GM12878 (cell line): ENCODE results near the gene FGD5. TPM values are rescaled to one million over a fixed set of nuclear protein-coding genes. Genes with fewer than 3 reads are reported as not detected.

Source experiments
- ATAC-seq: fragments of 200-7000 bp; cut with Tn5 transposase; 3 replicates; pipeline ENCODE4 v1.9.1; 2020; ENCODE audit warnings: mild to moderate bottlenecking, moderate library complexity
- BruUV-seq: library from RNA; stranded (reverse); fragments of 400-500 nt; replicated peaks from 2 replicates; lab custom pipeline; 2021; lab: Mats Ljungman, UMichigan
- CTCF ChIA-PET: fragments of 300-600 bp; sonication (Branson Sonifier 250); formaldehyde crosslinking; extraction: SDS; loops from one replicate; lab custom pipeline; 2021; ENCODE audit warnings: inconsistent platforms; lab: Yijun Ruan, JAX
- POLR2A ChIA-PET: fragments of 350-600 bp; formaldehyde crosslinking; extraction: SDS; loops from one replicate; lab custom pipeline; 2021; ENCODE audit warnings: inconsistent platforms; lab: Charles Lee
- RAD21 ChIA-PET: fragments of 300-600 bp; sonication (Branson Sonifier 250); formaldehyde crosslinking; loops from one replicate; lab custom pipeline; 2023; ENCODE audit warnings: antibody characterized with exemption; ENCODE audit not compliant: unreplicated experiment; lab: Charles Lee
- SMC1A ChIA-PET: fragments of 300-600 bp; sonication (Branson Sonifier 250); formaldehyde crosslinking; loops from one replicate; lab custom pipeline; 2023; ENCODE audit not compliant: unreplicated experiment, uncharacterized antibody; lab: Charles Lee
- DNase-seq: peaks from one replicate; pipeline ENCODE4 v3.0.0-alpha.2; 2011; ENCODE audit warnings: low read depth, low spot score
- FAIRE-seq: peaks from 3 replicates; lab custom pipeline; 2011; peaks lifted over from hg19 to GRCh38; lab: Jason Lieb, UNC
- H2AFZ ChIP-seq: 2 replicates; pipeline ENCODE4 v1.6.0; 2011; ENCODE audit warnings: low read depth, low read length, control low read depth; ENCODE audit not compliant: control insufficient read depth
- H3K27ac ChIP-seq: 2 replicates; pipeline ENCODE4 v1.5.1; 2011; ENCODE audit warnings: control low read depth; ENCODE audit not compliant: control insufficient read depth, insufficient read depth
- H3K27me3 ChIP-seq, 2 experiments: replicated peaks in 1 of 2; 2 replicates each; pipeline versions ENCODE4 v1.6.0 to v1.6.1; 2011; ENCODE audit warnings: low read length in 1 of 2; ENCODE audit not compliant: control insufficient read depth in 2 of 2, insufficient read depth in 2 of 2
- H3K36me3 ChIP-seq, 2 experiments: 2 replicates each; pipeline ENCODE4 v1.5.1; 2011; ENCODE audit warnings: low read length in 1 of 2; ENCODE audit not compliant: control insufficient read depth in 2 of 2, insufficient read depth in 2 of 2
- H3K4me1 ChIP-seq: 2 replicates; pipeline ENCODE4 v1.6.1; 2011; ENCODE audit warnings: mild to moderate bottlenecking, low read length, moderate library complexity, mixed read lengths; ENCODE audit not compliant: control insufficient read depth, insufficient read depth
- H3K4me2 ChIP-seq: 2 replicates; pipeline ENCODE4 v1.6.0; 2011; ENCODE audit warnings: control low read depth; ENCODE audit not compliant: control insufficient read depth, insufficient read depth
- H3K4me3 ChIP-seq: fragments of 200-600 bp; sonication (generic); 2 replicates; pipeline ENCODE4 v1.5.1; 2016
- H3K79me2 ChIP-seq: 2 replicates; pipeline ENCODE4 v1.6.0; 2011; ENCODE audit warnings: low read length; ENCODE audit not compliant: control insufficient read depth, insufficient read depth
- H3K9ac ChIP-seq: 2 replicates; pipeline ENCODE4 v1.8.0; 2011; ENCODE audit warnings: low read length, control low read depth, mixed read lengths; ENCODE audit not compliant: control insufficient read depth, insufficient read depth
- H3K9me3 ChIP-seq: replicated peaks from 3 replicates; pipeline ENCODE4 v1.5.1; 2011; ENCODE audit warnings: mild to moderate bottlenecking, low read length; ENCODE audit not compliant: control insufficient read depth, insufficient read depth
- H4K20me1 ChIP-seq: 2 replicates; pipeline ENCODE4 v1.6.0; 2011; ENCODE audit not compliant: control insufficient read depth, insufficient read depth
- CEBPB ChIP-seq, 2 experiments: fragments of 150-350 bp in 1 of 2; IDR thresholded peaks; 2 replicates each; pipeline ENCODE4 v1.6.1; 2012 to 2014; ENCODE audit warnings: low read depth in 2 of 2, low read length in 2 of 2, borderline replicate concordance in 1 of 2, inconsistent platforms in 1 of 2
- EGR1 ChIP-seq, 2 experiments: IDR thresholded peaks; 1 replicate in 1 of 2; 2 replicates in 1 of 2; pipeline ENCODE4 v1.6.1; 2011 to 2012; ENCODE audit warnings: low read depth in 2 of 2, low read length in 2 of 2, borderline replicate concordance in 1 of 2, mild to moderate bottlenecking in 1 of 2, moderate library complexity in 1 of 2
- EZH2 ChIP-seq: IDR thresholded peaks from 2 replicates; pipeline ENCODE4 v1.6.1; 2012; ENCODE audit warnings: low read depth, mild to moderate bottlenecking, control low read depth, inconsistent platforms, low read length, borderline replicate concordance; ENCODE audit not compliant: control insufficient read depth
- IKZF1 ChIP-seq: fragments of 450-650 bp; conservative IDR thresholded peaks from 2 replicates; pipeline ENCODE4 v1.6.1; 2017; ENCODE audit warnings: antibody characterized with exemption, mild to moderate bottlenecking
- NBN ChIP-seq: fragments of 450-650 bp; IDR thresholded peaks from 2 replicates; pipeline ENCODE4 v1.6.1; 2016
- NFXL1 ChIP-seq: fragments of 450-650 bp; IDR thresholded peaks from 2 replicates; pipeline ENCODE4 v1.6.1; 2017; ENCODE audit warnings: antibody characterized with exemption, mild to moderate bottlenecking, borderline replicate concordance
- RBBP5 ChIP-seq: fragments of 200-600 bp; sonication (generic); conservative IDR thresholded peaks from 2 replicates; pipeline ENCODE4 v1.6.1; 2016
- RFX5 ChIP-seq: IDR thresholded peaks from 2 replicates; pipeline ENCODE4 v1.6.1; 2011; ENCODE audit warnings: low read depth, low read length, improper control_type of control experiment
- SIX5 ChIP-seq: IDR thresholded peaks from 2 replicates; pipeline ENCODE4 v1.6.1; 2011; ENCODE audit warnings: mild to moderate bottlenecking, low read depth, low read length, moderate library complexity; ENCODE audit not compliant: severe bottlenecking
- TARDBP ChIP-seq: IDR thresholded peaks from 2 replicates; pipeline ENCODE4 v1.6.1; 2016; ENCODE audit warnings: borderline replicate concordance
- ZBTB33 ChIP-seq: fragments of 450-650 bp; IDR thresholded peaks from 2 replicates; pipeline ENCODE4 v1.6.1; 2017; ENCODE audit warnings: mild to moderate bottlenecking
- ZNF217 ChIP-seq: fragments of 450-650 bp; IDR thresholded peaks from 2 replicates; pipeline ENCODE4 v1.6.1; 2017; ENCODE audit warnings: antibody characterized with exemption, mild to moderate bottlenecking
- WGBS: methylation state at CpG from one replicate; pipeline ENCODE4 v1.1.6; 2016; ENCODE audit warnings: low lambda C conversion rate; ENCODE audit not compliant: insufficient replicate concordance, insufficient coverage; ENCODE audit errors: missing lambda C conversion rate; 5-methylcytosine and 5-hydroxymethylcytosine counted together
- in situ Hi-C: fragments of 300-500 bp; cut with MboI; formaldehyde crosslinking; loops from 9 replicates; pipeline ENCODE4 v1.14.3; 2018; ENCODE audit warnings: mixed read lengths
- intact Hi-C: fragments of 100-400 bp; cut with micrococcal nuclease; formaldehyde crosslinking; loops from one replicate; pipeline ENCODE4 v1.14.2; 2022; ENCODE audit not compliant: unreplicated experiment
- polyA plus RNA-seq, 11 experiments: library from polyadenylated mRNA; depleted of rRNA in 4 of 11; unstranded in 6 of 11; stranded (reverse) in 5 of 11; fragments of >200 nt; fragmentation: Nextera tagmentation in 4 of 11; fragmentation: Illumina TruSeq in 1 of 11; extraction: Ambion mirVana in 4 of 11; extraction: Trizol in 1 of 11; gene quantifications; 1 replicate in 1 of 11; 2 replicates in 10 of 11; pipeline versions ENCODE4 v1.2.1 to v1.2.3, GENCODE V29; 2011 to 2016; ENCODE audit warnings: inconsistent platforms in 2 of 11, missing spikeins in 2 of 11, low read depth in 1 of 11
- total RNA-seq, 4 experiments: library from RNA; depleted of rRNA in 3 of 4; stranded (reverse); fragments of >200 nt in 3 of 4; fragmentation: Illumina TruSeq in 1 of 4; extraction: Trizol in 1 of 4; gene quantifications; 2 replicates each; pipeline versions ENCODE4 v1.2.1 to v1.2.3, GENCODE V29; 2013 to 2021
- TF ChIP-seq, protein P1 (sequence below): fragments of 450-650 bp; IDR thresholded peaks from 2 replicates; pipeline ENCODE4 v1.6.1; 2016; ENCODE audit warnings: mild to moderate bottlenecking
- TF ChIP-seq, protein P2 (sequence below): fragments of 450-650 bp; IDR thresholded peaks from 2 replicates; pipeline ENCODE4 v1.6.1; 2017; ENCODE audit warnings: borderline replicate concordance

The FGD5 gene
- total and polyA plus RNA-seq, 10 of the 15 experiments (the other 5 are each of a cell fraction or from before 2014, with no cell fraction given), result 0.03 to 0.13 (median 0.11) TPM; not detected in 3

DNA sequence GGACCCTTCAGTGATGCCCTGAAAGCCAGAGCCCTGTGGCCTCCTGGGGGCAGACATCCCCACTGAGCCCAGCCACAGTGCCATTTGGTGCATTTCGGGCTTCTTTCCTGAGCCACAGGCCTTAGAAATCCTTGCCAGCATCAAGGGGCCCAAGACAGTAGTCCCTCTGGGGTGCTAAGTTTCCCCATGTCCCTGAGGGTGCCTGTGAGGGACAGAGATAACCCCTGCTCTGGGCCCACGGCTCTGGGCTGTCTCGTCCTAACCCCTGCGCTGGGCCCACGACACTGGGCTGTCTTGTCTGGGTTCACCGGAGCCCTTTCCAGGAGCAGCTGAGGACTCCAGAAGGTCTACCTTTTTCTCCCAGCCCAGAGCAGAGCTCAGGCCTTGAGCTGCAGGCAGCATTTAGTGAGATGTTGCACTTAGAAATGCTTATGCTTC, 45.1 kb upstream of the FGD5 start:
- H3K36me3 ChIP-seq, result no peaks in the 10 kb centered on the region
- ChIA-PET CTCF (interaction anchor here (1.5 to 1.9 kb wide), 2 partner anchors 101 to 152 kb away, joined by 4 to 16 read pairs; no protein-coding TSS in a partner anchor), RAD21 (interaction anchor here (0.9 to 1.8 kb wide), 2 partner anchors 98 to 100 kb away, joined by 3 to 9 read pairs; no protein-coding TSS in a partner anchor), SMC1A (interaction anchor here (1.1 to 1.8 kb wide), 2 partner anchors 85 to 97 kb away, joined by 3 to 4 read pairs; no protein-coding TSS in a partner anchor), POLR2A (no interaction called here)
- ATAC-seq (no peak; the same call in 2 of the 3 replicates), DNase-seq (no peak), FAIRE-seq (no peak)
- no peak overlapping the region for H3K27ac ChIP-seq
- H3K9me3 ChIP-seq, result no peaks in the 10 kb centered on the region
- no peak overlapping the region for H3K9ac ChIP-seq
- H3K27me3 ChIP-seq, result no peaks in the 10 kb centered on the region
- BruUV-seq, result no TSS peak
- no peaks in the 10 kb centered on the region for H3K4me1 ChIP-seq
- no peak overlapping the region for H3K4me2 ChIP-seq
- H3K4me3 ChIP-seq, result no peak overlapping the region
- no peak overlapping the region for H2AFZ ChIP-seq
- intact Hi-C loops, result no loop called here
- in situ Hi-C loops, result no loop called here
- 53% methylated on average over 6 of the region's 6 CpGs for WGBS
- no peaks in the 10 kb centered on the region for H4K20me1 ChIP-seq
- no peaks in the 10 kb centered on the region for H3K79me2 ChIP-seq
- TF ChIP-seq NFXL1, result no peak
- TF ChIP-seq TARDBP, result no peak
- TF ChIP-seq CEBPB (IDR thresholded peaks at IDR 0.05; ENCODE audit: borderline replicate concordance in 1 of 2, low read depth in 2 of 2, low read length in 2 of 2), result no peak
- TF ChIP-seq, protein P1, sequence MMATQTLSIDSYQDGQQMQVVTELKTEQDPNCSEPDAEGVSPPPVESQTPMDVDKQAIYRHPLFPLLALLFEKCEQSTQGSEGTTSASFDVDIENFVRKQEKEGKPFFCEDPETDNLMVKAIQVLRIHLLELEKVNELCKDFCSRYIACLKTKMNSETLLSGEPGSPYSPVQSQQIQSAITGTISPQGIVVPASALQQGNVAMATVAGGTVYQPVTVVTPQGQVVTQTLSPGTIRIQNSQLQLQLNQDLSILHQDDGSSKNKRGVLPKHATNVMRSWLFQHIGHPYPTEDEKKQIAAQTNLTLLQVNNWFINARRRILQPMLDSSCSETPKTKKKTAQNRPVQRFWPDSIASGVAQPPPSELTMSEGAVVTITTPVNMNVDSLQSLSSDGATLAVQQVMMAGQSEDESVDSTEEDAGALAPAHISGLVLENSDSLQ, result no peak
- no peak for TF ChIP-seq RFX5
- TF ChIP-seq, protein P2, sequence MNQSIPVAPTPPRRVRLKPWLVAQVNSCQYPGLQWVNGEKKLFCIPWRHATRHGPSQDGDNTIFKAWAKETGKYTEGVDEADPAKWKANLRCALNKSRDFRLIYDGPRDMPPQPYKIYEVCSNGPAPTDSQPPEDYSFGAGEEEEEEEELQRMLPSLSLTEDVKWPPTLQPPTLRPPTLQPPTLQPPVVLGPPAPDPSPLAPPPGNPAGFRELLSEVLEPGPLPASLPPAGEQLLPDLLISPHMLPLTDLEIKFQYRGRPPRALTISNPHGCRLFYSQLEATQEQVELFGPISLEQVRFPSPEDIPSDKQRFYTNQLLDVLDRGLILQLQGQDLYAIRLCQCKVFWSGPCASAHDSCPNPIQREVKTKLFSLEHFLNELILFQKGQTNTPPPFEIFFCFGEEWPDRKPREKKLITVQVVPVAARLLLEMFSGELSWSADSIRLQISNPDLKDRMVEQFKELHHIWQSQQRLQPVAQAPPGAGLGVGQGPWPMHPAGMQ, result no peak
- TF ChIP-seq ZNF217, result no peak
- TF ChIP-seq EGR1 (IDR thresholded peaks at IDR 0.05; ENCODE audit: borderline replicate concordance in 1 of 2, low read depth in 2 of 2, low read length in 2 of 2), result no peak
- TF ChIP-seq IKZF1, result no peak
- no peak for TF ChIP-seq RBBP5
- TF ChIP-seq SIX5, result no peak
- no peak for TF ChIP-seq NBN
- TF ChIP-seq EZH2, result no peak
- no peak for TF ChIP-seq ZBTB33
